GM18519 (cell line): Measurements from ENCODE around the gene TAF4B.
A peak's percentile ranks its signal among the peaks of the same experiment; 100 is the strongest.
"Not testable (repeated sequence)": the region's sequence is repeated elsewhere in the genome, so short reads cannot be mapped to it uniquely, and the experiment has no call there.

Experiments used
- ATAC-seq: cut with Tn5 transposase; IDR thresholded peaks from one replicate; pipeline ENCODE4 v1.9.1; 2021; ENCODE audit warnings: mild to moderate bottlenecking, moderate library complexity; ENCODE audit not compliant: unreplicated experiment, low FRiP score

TAF4B gene

GRCh38 chr18:26298107-26298506 is 71.9 kb downstream of the TAF4B start:
- no peak for ATAC-seq

DNA sequence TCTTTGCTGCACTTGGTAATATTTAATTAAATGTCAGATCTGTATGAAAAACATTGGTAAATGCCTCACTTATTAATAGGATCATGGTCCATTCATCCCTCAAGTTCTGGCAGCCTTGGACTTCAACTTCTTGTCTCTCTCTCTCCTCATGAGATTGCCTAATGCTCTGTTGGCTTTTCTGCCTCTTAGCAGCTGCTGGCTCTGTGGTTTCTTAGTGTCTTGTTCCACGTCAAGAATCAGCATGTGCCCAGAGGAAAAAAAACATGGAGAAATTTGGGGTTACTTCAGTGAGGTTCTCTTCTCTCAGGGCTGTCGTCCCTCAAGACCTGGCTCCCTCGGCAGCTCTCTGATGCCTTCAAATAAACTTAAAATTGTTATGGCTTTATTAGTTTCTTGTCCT is 75.4 kb downstream of the TAF4B start:
- ATAC-seq: no peak

- not testable (repeated sequence) for ATAC-seq
Measured at GRCh38 chr18:26303222-26303621, 77.0 kb downstream of the TAF4B start.

DNA sequence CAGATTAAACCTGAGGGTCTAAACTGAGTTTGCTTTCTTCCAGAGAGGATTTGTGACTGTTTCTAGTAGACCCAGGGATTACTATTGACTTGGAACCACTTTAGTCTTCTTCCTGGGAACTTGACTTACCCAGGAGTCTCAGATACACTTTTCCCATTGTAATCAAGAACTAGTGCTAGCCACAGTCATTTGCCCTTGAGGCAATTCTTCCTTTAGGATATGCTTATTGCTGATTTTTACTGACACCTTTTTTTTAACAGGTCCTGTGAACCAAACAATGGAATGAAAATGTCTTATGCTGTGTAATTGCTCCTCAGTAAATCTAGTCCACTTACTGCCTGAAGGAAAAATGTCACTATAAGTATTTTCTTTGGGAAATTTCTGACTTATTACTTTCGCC is 78.3 kb downstream of the TAF4B start:
- no peak for ATAC-seq

GRCh38 chr18:26307161-26307773 is 81.0 kb downstream of the TAF4B start:
- ATAC-seq: peak; percentile 76

DNA sequence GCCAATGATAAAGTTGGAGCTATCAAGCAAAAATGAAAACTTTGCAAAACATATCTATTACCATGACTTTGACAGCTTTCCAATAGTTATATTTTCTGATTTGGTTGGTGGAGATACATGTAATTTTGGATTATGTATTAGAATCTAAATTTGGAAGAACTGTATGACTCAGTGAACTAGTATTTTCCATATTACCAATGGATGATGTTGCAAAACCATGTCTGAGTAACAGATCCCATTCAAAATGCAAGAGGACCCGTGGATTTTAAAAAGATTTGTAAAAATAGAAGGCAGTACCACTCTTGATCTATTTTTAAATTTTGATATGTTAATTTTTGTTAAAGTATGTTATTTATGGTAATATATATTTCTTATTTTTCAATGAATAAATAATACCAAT is 83.0 kb downstream of the TAF4B start:
- ATAC-seq: no peak

- ATAC-seq: no peak
Measured at GRCh38 chr18:26312199-26312598, 86.0 kb downstream of the TAF4B start.

DNA sequence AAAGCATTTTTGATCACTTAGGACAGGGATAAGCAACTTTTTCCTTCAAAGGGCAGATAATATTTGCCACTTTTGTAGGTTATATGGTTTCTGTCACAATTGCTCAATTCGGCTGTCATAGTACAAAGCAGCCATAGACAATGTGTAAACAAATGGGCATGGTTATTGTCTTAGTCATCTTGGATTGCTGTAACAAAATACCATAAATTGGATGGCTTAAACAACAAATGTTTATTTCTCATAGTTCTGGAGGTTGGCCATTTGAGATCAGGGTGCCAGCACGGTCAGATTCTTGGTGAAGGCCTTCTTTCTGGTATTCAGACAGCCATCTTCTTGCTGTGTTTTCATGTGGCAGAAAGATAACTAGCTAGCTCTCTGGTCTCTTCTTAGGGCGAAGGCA is 91.2 kb downstream of the TAF4B start:
- no peak for ATAC-seq

- ATAC-seq: no peak
Measured at GRCh38 chr18:26320686-26321085, 94.4 kb downstream of the TAF4B start.

- no peak for ATAC-seq
Measured at GRCh38 chr18:26322890-26323653, 96.8 kb downstream of the TAF4B start.

DNA sequence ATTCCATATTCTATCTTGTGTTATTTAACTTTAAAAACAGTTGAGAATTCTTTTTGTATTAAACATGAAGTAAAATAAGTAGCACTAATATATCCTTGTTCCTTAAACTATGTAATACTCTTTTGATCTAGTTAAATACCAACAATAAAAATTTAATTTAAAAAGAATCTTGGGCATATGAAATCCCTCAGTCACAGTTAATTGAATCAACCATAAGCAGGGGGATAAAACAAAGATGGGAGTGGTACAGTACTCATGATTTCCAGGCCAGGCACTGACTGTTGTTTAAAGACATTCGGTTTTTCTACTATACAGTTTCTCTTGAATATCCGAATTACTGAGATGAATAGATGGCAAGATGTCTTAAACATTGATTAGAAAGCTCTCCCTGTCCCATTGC is 99.5 kb downstream of the TAF4B start:
- no peak for ATAC-seq

DNA sequence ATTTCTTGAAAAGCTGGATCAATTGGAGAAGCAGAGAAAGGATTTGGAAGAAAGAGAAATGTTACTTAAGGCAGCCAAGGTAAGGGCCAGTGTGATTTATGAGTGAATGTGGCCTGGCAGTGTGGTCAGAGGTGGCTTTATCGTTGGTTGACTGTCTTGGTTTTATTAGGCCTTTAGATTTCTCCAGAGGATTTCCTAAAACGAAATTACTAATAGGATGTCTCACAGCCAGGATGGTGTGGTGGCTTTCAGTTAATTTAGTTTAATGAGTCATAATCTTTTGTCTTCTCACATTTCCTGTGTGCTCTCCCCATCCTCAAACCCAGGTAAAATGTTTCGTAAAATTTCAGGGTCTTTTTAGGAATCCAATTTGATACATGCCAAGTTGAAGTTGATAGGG is 100.8 kb downstream of the TAF4B start:
- no peak for ATAC-seq

- ATAC-seq: no peak
Measured at GRCh38 chr18:26332991-26333390, 106.7 kb downstream of the TAF4B start.

GRCh38 chr18:26335156-26335555 is 108.9 kb downstream of the TAF4B start:
- no peak for ATAC-seq

GRCh38 chr18:26335571-26336487 is 109.6 kb downstream of the TAF4B start:
- no peak for ATAC-seq

DNA sequence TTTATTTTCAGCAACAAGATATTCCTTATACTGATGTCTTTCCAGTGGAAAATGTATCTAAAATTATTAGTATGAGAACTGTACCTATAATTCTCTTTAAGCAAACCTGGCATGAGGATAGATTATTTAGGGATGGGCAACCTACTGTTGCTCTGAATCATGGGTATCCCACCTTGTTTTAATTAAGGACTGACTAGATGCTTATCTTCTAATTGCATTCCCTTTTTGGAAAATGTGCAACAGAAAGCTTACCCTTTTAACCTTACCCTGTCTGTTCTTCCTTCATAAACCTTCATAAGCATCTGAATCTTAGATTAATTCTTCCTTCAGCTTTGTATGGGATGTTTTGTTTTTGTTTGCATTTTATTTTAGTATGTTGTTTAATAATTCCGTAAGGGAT is 110.3 kb downstream of the TAF4B start:
- ATAC-seq: no peak

DNA sequence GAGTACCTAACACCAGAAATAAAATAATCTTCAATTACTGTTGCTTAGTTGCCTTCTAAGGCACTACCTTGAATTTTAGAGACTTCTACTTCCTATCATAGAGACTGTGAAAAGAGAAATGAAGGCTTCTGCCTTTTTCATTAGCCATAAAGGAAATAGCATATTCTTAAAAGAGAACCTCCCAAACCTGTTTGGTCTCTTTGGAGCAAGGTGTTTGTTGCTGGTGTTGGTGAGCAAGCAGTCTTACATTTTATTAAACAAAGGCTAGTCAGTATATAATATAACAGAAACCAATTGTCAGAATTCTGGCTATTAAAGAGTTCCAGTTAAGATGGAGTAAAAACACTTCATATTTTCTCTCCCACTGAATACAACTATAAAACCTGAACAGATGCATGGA is 116.4 kb downstream of the TAF4B start:
- ATAC-seq: no peak

DNA sequence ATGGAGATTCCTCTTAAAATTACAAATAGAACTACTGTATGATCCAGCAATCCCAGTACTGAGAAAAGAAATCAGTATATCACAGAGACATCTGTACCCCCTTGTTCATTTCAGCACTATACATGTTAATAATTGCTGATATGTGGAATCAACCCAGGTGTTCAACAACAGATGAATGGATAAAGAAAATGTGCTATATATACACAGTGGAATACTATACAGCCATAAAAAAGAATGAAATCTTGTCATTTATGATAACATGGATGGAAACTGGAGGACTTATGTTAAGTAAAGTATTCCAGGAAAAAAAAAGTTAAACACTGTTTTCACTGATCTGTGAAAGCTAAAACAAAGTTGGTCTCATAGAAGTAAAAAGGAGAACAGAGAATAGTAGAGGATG is 124.7 kb downstream of the TAF4B start:
- ATAC-seq: no peak

GRCh38 chr18:26356045-26356785 is 130.0 kb downstream of the TAF4B start:
- peak; percentile 66 for ATAC-seq

DNA sequence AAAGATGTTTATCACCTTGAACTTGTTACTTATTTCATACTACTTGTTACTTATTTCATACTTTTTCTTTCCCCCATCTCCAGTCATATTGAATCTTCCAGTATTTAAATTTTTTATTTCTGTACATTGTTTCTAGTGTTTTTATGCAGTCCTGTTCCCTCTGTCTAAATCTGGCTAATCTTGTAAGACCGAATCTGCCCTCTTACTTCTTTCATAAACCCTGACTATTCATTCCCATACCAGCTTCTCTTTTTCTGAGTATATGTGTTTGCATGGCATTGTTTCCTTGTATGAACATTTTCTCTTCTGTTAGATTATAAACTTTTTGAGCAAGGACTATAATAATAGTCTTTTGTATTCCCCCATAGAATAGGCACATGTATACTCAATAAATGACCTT is 131.7 kb downstream of the TAF4B start:
- peak; percentile 42 for ATAC-seq

DNA sequence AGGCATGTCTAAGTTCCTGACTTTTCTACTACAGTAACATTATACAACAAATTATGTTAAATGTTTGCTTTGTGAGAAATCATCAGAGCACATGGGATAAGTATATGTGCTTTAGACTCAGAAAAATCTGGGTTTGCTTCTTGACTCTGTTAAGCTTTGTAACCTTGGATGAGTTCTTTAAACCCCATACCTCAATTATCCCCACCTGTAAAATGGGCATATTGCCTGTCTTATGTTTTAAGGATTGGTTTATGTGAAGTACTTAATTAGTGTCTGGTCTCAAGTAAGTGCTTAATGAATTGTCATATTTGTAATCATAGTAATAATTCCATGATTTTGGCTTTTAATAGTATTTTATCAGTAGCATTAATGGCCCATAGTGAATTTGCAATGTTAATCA is 135.8 kb downstream of the TAF4B start:
- ATAC-seq: no peak
